ENCODE data around the gene ACOXL. TPM values are rescaled to one million over a fixed set of nuclear protein-coding genes. Genes with fewer than 3 reads are reported as not detected.

The ACOXL gene
- total RNA-seq, 4 donors from 2014 or later, result 1.2 to 10.6 (median 2.1) TPM

DNA sequence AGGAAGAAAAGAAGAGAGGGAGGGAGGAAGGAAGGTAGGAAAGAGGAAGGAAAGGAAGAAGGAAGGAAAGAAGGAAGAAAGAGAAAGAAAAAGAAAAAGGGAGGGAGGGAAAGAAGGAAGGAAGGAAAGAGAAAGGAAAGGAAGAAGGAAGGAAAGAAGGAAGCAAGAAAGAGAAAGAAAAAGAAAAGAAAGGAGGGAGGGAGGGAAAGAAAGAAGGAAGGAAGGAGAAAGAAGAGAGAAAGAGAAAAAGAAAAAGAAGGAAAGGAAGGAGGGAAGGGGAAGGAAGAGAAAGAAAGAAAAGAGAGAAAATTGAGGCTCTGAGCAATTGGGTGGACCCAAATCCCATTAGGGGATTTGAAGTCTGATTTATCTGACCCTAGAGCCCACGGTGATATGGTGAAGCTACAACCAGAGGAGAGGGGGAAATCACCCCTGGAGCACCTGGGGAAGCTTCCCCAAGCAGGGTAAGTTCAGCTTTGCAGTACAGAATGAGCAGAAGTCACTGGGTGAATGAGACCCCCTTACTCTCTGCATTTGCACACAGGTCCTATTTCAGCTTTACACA, 210.8 kb downstream of the ACOXL start:
- Histone ChIP-seq H3K36me3 (no peaks in the 10 kb centered on the region), H3K4me1 (peaks cover 23 to 28% of the 10 kb centered on the region in 2 donors), H3K27ac (no peak overlapping the region), H3K27me3 (no peaks in the 10 kb centered on the region), H3K9me3 (no peaks in the 10 kb centered on the region), H3K4me3 (replicated peaks in 1 of 3) (no peak overlapping the region)
- no peak for DNase-seq
- WGBS, 2 donors, result 72 to 84% methylated on average over 1 of the region's 1 CpG
- TF ChIP-seq, protein P1, sequence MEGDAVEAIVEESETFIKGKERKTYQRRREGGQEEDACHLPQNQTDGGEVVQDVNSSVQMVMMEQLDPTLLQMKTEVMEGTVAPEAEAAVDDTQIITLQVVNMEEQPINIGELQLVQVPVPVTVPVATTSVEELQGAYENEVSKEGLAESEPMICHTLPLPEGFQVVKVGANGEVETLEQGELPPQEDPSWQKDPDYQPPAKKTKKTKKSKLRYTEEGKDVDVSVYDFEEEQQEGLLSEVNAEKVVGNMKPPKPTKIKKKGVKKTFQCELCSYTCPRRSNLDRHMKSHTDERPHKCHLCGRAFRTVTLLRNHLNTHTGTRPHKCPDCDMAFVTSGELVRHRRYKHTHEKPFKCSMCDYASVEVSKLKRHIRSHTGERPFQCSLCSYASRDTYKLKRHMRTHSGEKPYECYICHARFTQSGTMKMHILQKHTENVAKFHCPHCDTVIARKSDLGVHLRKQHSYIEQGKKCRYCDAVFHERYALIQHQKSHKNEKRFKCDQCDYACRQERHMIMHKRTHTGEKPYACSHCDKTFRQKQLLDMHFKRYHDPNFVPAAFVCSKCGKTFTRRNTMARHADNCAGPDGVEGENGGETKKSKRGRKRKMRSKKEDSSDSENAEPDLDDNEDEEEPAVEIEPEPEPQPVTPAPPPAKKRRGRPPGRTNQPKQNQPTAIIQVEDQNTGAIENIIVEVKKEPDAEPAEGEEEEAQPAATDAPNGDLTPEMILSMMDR (IDR thresholded peaks at IDR 0.05), result no peak
- no peak for TF ChIP-seq POLR2A (IDR thresholded peaks at IDR 0.05)
- intact Hi-C loops (cut with DNase I), result no loop called here

GRCh38 chr2:110946902-110947301, 214.5 kb downstream of the ACOXL start:
- H3K9me3 ChIP-seq, result no peaks in the 10 kb centered on the region
- DNase-seq, result peak; percentile 84 to 85
- H3K27ac ChIP-seq, result peak overlapping the region; percentile 69 to 81 (median 72)
- H3K36me3 ChIP-seq, result no peaks in the 10 kb centered on the region
- WGBS, 2 donors, result 26 to 36% methylated on average over 7 of the region's 7 CpGs
- H3K27me3 ChIP-seq, result no peaks in the 10 kb centered on the region
- no peak overlapping the region for H3K4me3 ChIP-seq (replicated peaks in 1 of 3)
- intact Hi-C loops (cut with DNase I), result no loop called here
- H3K4me1 ChIP-seq, result peaks cover 19 to 23% of the 10 kb centered on the region in 2 donors
- TF ChIP-seq, protein P1 (IDR thresholded peaks at IDR 0.05), result no peak
- peak in 1 of 2 donors; percentile 35 for TF ChIP-seq POLR2A (IDR thresholded peaks at IDR 0.05)

DNA sequence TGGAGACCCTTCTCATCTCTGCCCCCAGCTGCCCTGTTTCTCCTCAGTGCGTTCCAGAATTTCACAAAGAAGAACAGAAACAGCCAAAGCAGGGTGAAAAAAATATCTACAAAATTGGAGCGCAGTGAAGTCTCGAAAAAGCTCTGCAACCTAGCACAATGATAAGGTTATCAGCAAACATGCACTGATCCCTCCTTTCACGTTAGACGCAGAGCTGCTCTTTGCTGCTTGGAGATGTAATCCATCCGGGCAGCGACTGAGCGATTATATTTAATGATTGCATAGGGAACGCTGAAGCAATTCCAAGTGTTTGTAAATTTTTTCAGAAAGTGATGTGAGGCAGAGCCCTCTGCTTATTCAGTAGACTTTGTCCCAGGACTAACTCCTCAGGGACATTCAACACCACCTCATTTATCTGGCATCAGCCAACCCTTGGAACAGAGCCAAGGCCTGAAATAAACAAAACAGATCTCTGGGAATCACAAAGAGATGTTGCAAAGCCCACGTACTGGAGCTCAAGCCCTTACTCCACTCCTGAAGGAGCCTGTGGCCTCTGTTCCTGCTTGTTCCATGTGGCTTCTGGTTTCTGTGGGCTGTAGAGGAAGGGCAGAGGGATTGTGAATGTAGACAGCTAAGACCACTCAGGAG, 215.8 kb downstream of the ACOXL start:
- H3K9me3 ChIP-seq, result no peaks in the 10 kb centered on the region
- peak in 1 of 2 donors; percentile 14 for TF ChIP-seq POLR2A (IDR thresholded peaks at IDR 0.05)
- TF ChIP-seq, protein P1 (IDR thresholded peaks at IDR 0.05), result no peak
- peak; percentile 63 to 71 for DNase-seq
- peak overlapping the region; percentile 69 to 81 (median 72) for H3K27ac ChIP-seq
- WGBS, 2 donors, result 52 to 64% methylated on average over 10 of the region's 10 CpGs
- H3K36me3 ChIP-seq, result no peaks in the 10 kb centered on the region
- peaks cover 19 to 23% of the 10 kb centered on the region in 2 donors for H3K4me1 ChIP-seq
- intact Hi-C loops (cut with DNase I), result no loop called here
- H3K27me3 ChIP-seq, result no peaks in the 10 kb centered on the region
- no peak overlapping the region for H3K4me3 ChIP-seq (replicated peaks in 1 of 3)

DNA sequence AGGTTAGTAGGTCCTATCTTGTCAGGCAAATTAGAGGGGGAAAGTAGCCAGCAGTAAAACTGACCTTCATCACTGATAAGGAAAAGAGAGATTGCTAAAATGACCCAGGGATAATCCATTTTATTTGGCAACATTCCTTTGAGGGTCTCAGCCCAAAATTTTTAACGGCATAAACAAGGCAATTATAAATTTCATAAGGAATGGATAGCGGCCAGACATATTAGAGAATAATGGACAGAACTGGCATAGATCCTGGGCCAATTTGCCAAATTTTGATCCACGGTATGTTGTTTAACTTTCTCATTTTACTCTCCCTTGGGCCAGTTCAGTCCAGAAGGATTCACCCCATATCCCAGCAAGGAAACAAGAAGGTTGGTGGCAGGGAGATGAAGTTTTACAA, 217.9 kb downstream of the ACOXL start:
- no peak for DNase-seq
- TF ChIP-seq, protein P1 (IDR thresholded peaks at IDR 0.05), result no peak
- TF ChIP-seq POLR2A (IDR thresholded peaks at IDR 0.05), result no peak
- intact Hi-C loops (cut with DNase I), result no loop called here

GRCh38 chr2:110955045-110955444, 222.7 kb downstream of the ACOXL start:
- H3K27ac ChIP-seq, result peak overlapping the region; percentile 18 to 54 (median 26)
- TF ChIP-seq POLR2A (IDR thresholded peaks at IDR 0.05), result no peak
- TF ChIP-seq, protein P1 (IDR thresholded peaks at IDR 0.05), result no peak
- DNase-seq, result no peak
- H3K27me3 ChIP-seq, result no peaks in the 10 kb centered on the region
- no peaks in the 10 kb centered on the region for H3K9me3 ChIP-seq
- intact Hi-C loops (cut with DNase I), result no loop called here
- H3K36me3 ChIP-seq, result no peaks in the 10 kb centered on the region
- H3K4me3 ChIP-seq (replicated peaks in 1 of 3), result no peak overlapping the region
- peaks cover 7 to 8% of the 10 kb centered on the region in 2 donors for H3K4me1 ChIP-seq
- 70 to 78% methylated on average over 2 of the region's 2 CpGs for WGBS, 2 donors

More for the DNA sequence above, 217.9 kb downstream of the ACOXL start:
- H3K4me3 ChIP-seq (replicated peaks in 1 of 3), result no peak overlapping the region
- WGBS, 2 donors, result 79 to 80% methylated on average over 3 of the region's 3 CpGs
- no peaks in the 10 kb centered on the region for H3K36me3 ChIP-seq
- no peaks in the 10 kb centered on the region for H3K27me3 ChIP-seq
- no peaks in the 10 kb centered on the region for H3K9me3 ChIP-seq
- peaks cover 23 to 26% of the 10 kb centered on the region in 2 donors for H3K4me1 ChIP-seq
- no peak overlapping the region for H3K27ac ChIP-seq
